C4-2B (cell line): ENCODE results near the gene GABRA5.
"Not testable (repeated sequence)": the region's sequence is repeated elsewhere in the genome, so short reads cannot be mapped to it uniquely, and the experiment has no call there.

ENCODE experiments used
- H3K27ac ChIP-seq: fragments of 450-650 bp; 2 replicates; pipeline ENCODE4 v1.5.1; 2017
- CTCF ChIP-seq: fragments of 450-650 bp; conservative IDR thresholded peaks from 2 replicates; pipeline ENCODE4 v1.5.1; 2017; ENCODE audit warnings: mild to moderate bottlenecking
- ZFX ChIP-seq: fragments of 450-650 bp; IDR thresholded peaks from 2 replicates; pipeline ENCODE4 v1.6.1; 2017

Gene GABRA5

DNA sequence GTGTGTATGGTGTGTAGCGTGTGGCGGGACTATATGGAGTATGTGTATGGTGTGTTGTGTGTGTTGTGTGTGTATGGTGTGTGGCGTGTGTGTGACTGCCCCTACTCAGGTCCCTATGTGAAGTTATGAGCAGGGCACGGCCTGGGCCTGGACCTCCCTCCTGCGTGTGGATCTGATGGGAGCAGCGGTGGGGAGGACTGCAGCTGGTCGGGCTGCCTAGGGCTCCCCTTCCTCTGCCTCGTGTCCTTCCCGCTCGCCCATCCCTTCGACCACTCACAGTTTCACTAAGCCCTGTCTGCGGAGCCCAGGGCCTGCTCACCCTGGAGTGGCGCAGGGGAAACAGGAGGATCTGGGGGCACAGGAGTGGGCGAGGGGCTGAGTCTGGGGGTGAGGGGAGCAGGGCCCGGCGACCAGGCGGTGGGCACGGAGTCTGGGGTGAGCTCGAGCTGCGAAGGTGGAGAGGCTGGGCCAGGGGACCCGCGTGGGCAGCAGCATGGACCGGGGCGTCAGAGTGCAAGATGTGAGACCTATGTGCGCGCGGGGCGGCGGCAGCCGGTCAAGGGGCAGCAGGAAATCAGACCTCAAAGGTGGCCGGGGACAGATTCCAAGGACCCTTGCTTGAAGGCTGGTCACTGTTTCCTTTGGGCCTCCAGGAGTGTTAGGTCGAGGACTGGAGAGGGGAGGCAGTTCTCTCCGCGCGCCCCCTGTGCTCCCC, 26.6 kb downstream of the GABRA5 start:
- TF ChIP-seq ZFX (no peak), CTCF (no peak)
- H3K27ac ChIP-seq = no peak overlapping the region

- TF ChIP-seq CTCF (no peak), ZFX (no peak)
- no peak overlapping the region for H3K27ac ChIP-seq
Observed at GRCh38 chr15:26894181-26894580, 27.3 kb downstream of the GABRA5 start.

- not testable (repeated sequence) for H3K27ac ChIP-seq
Observed at GRCh38 chr15:26895346-26895745, 28.5 kb downstream of the GABRA5 start.

DNA sequence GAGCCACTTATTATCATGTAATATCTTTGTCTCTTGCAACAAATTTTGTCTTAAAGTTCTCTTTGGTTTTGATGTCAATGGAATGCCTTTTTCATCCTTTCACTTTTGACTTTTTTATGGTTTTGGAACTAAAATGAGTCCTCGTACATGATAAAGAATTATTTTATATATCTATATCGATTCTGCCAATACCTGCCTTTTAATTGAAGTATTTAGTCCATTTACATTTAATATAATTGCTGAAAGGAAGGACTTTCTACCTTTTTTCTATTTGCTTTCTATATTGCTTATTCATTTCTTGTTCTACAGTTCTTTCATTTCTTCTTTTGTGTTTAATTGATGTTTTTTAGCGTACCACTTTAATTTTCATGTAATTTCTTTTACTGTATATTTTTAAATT, 32.8 kb downstream of the GABRA5 start:
- TF ChIP-seq ZFX = no peak
- no peak for TF ChIP-seq CTCF
- H3K27ac ChIP-seq = no peak overlapping the region

- TF ChIP-seq CTCF = no peak
- no peak for TF ChIP-seq ZFX
Observed at GRCh38 chr15:26901041-26901440, 34.2 kb downstream of the GABRA5 start.

GRCh38 chr15:26910715-26911114, 43.9 kb downstream of the GABRA5 start:
- H3K27ac ChIP-seq = no peak overlapping the region
- no peak for TF ChIP-seq ZFX
- TF ChIP-seq CTCF = no peak

More at GRCh38 chr15:26901041-26901440, 34.2 kb downstream of the GABRA5 start:
- no peak overlapping the region for H3K27ac ChIP-seq

DNA sequence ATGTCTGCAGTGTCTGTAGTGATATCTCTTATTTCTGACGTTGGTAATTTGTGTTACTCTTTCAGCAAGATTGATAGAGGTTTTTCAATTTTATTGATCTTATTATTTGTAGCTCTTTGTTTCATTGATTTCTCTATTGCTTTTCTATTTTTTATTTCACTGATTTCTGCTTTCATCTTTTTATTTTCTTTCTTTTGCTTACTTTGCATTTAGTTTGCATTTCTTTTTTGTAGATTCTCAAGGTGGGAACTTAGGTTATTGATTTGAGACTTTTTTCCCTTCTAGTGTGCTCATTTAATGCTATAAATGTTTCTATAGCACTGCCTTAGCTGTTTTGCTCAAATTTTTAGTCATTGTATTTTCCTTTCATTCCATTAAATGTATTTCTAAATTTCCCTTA, 54.6 kb downstream of the GABRA5 start:
- H3K27ac ChIP-seq = no peak overlapping the region
- no peak for TF ChIP-seq CTCF
- TF ChIP-seq ZFX = no peak

- H3K27ac ChIP-seq = no peak overlapping the region
- TF ChIP-seq CTCF (no peak), ZFX (no peak)
Observed at GRCh38 chr15:26926081-26926480, 59.2 kb downstream of the GABRA5 start.
